NCI-H748 treated with DMSO at 0.1 percent for 48 hours (cell line): ENCODE data around the gene MYH16.
"Not testable (repeated sequence)": the region's sequence is repeated elsewhere in the genome, so short reads cannot be mapped to it uniquely, and the experiment has no call there.

Source experiments
- DNase-seq: peaks from one replicate; lab custom pipeline; 2025; lab: John Stamatoyannopoulos, UW

MYH16 gene

DNA sequence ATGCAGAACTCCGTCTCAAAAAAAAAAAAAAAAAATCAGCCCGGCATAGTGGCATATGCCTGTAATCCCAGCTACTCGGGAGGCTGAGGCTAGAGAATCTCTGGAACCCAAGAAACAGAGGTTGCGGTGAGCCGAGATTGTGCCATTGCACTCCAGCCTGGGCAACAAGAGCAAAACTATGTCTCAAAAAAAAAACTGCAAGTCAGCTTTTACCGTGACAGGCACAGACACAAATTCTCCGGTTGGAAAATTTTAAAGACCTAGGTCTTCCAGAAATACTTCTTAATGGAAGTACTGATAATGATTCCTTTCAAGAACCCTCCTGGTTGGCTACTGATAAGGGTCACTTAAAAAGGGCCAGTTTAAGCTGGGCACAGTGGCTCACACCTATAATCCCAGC lies 82.5 kb downstream of the MYH16 start:
- DNase-seq, result no peak

DNA sequence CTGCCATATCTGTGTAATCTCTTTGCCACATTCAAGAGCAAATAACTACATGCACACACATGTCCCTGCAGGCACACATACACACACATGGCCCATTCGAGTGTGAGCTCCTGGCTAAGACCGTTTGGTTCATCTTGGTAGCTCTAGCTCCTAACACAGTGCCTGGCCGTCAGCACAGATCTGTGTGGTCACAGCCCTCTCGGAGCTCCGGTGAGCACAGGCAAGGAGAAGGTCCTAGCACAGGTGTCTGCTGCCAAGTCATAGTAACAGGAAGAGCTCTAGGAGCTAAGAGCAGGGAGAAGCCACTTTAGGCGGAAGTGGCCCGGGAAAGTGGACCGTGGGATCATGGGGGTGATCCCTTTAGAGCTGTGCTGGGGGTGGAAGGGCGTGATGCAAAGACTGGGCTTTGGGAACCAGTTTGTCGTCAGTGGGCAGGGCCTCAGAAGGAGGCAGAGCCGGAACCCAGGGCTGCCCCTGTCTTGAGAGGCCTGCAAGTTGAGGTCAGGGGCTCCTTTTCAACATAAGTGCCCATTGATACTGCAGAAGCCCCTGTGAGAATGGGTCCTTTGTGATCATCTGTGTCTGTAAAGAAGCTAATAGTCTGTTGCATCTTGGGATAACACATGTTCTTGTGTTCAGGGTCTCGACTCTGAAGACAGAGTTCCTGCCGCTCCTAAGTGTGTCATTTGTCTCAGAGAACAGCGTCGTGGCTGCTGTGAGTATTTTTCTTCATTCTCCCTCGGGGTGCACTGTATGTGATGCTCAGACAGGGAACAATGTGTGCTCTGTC lies 85.3 kb downstream of the MYH16 start:
- DNase-seq, result no peak

DNA sequence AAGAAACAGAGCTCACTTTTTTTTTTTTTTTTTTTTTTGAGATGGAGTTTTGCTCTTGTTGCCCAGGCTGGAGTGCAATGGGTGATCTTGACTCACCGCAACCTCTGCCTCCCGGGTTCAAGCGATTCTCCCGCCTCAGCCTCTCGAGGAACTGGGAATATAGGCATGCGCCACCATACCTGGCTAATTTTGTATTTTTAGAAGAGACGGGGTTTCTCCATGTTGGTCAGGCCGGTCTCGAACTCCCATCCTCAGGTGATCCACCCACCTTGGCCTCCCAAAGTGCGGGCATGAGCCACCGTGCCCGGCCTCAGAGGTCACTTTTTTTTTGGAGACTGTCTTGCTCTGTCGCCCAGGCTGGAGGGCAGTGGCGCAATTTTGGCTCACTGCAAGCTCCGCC lies 85.9 kb downstream of the MYH16 start:
- DNase-seq, result not testable (repeated sequence)

DNA sequence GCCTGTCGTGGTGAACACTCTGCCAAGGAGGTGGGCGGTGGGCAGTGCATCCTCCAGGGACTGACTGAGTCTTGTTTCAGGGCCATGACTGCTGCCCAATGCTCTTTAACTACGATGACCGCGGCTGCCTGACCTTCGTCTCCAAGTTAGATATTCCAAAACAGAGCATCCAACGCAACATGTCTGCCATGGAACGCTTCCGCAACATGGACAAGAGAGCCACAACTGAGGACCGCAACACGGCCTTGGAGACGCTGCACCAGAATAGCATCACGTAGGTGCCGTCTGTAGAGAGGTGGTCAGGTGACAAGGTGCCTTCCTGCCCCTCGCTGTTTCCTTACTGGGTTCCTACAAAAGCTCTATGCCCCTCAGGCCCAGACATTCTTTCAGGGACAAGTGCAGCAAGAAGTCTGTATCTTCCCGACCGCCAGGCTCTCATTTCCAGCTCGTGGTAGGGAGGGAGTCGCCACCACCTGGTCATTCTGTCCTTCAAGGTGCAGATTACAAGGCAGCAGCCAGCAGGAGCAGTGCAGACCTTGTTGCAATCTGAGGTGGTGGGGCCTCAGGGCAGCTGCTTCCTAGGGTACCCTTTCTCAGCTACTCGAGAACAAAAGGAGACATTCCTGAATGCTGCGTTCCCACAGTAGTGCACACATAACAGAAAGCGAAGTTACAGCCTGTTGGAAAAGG lies 87.0 kb downstream of the MYH16 start:
- DNase-seq, result no peak
